Measurements from ENCODE around the gene IDNK. TPM values are rescaled to one million over a fixed set of nuclear protein-coding genes. Genes with fewer than 3 reads are reported as not detected.
A peak's percentile ranks its signal among the peaks of the same experiment; 100 is the strongest.

The IDNK gene
- total RNA-seq, 1 donor from 2014 or later = 4.5 TPM

GRCh38 chr9:83617299-83617698 lies 5.6 kb upstream of the IDNK start:
- DNase-seq (ENCODE audit: low spot score, unreplicated experiment) = no peak
- Mint-ChIP-seq H3K9me3 (ENCODE audit: low read depth) (no peaks in the 10 kb centered on the region), H3K36me3 (ENCODE audit: insufficient read depth) (no peaks in the 10 kb centered on the region), H3K4me3 (ENCODE audit: low read depth) (no peak overlapping the region), H3K27ac (no peak overlapping the region), H3K27me3 (no peaks in the 10 kb centered on the region), H3K4me1 (ENCODE audit: low read depth) (peaks cover 16% of the 10 kb centered on the region)
- TF ChIP-seq CTCF (IDR thresholded peaks at IDR 0.05; ENCODE audit: unreplicated experiment) = no peak

- TF ChIP-seq CTCF (IDR thresholded peaks at IDR 0.05; ENCODE audit: unreplicated experiment) = peak; percentile 69
- H3K4me3 Mint-ChIP-seq (ENCODE audit: low read depth) = peak overlapping the region; percentile 83
- H3K4me1 Mint-ChIP-seq (ENCODE audit: low read depth) = peaks cover 28% of the 10 kb centered on the region
- peak overlapping the region; percentile 76 for H3K27ac Mint-ChIP-seq
- peaks cover 1% of the 10 kb centered on the region for H3K36me3 Mint-ChIP-seq (ENCODE audit: insufficient read depth)
- H3K9me3 Mint-ChIP-seq (ENCODE audit: low read depth) = no peaks in the 10 kb centered on the region
- DNase-seq (ENCODE audit: low spot score, unreplicated experiment) = no peak
- no peaks in the 10 kb centered on the region for H3K27me3 Mint-ChIP-seq
These were observed 1.9 kb upstream of the IDNK start for GRCh38 chr9:83620841-83621636.

GRCh38 chr9:83622433-83622938 lies 457 bp upstream of the IDNK start:
- Mint-ChIP-seq H3K27ac (peak overlapping the region; percentile 95), H3K4me3 (ENCODE audit: low read depth) (peak overlapping the region; percentile 83), H3K9me3 (ENCODE audit: low read depth) (no peaks in the 10 kb centered on the region), H3K4me1 (ENCODE audit: low read depth) (peaks cover 23% of the 10 kb centered on the region), H3K27me3 (no peaks in the 10 kb centered on the region), H3K36me3 (ENCODE audit: insufficient read depth) (peaks cover 4% of the 10 kb centered on the region)
- TF ChIP-seq CTCF (IDR thresholded peaks at IDR 0.05; ENCODE audit: unreplicated experiment) = no peak
- DNase-seq (ENCODE audit: low spot score, unreplicated experiment) = no peak

GRCh38 chr9:83623679-83624076 lies 735 bp downstream of the IDNK start:
- Mint-ChIP-seq H3K4me1 (ENCODE audit: low read depth) (peaks cover 21% of the 10 kb centered on the region), H3K4me3 (ENCODE audit: low read depth) (peak overlapping the region; percentile 83), H3K27me3 (no peaks in the 10 kb centered on the region), H3K36me3 (ENCODE audit: insufficient read depth) (peaks cover 4% of the 10 kb centered on the region), H3K9me3 (ENCODE audit: low read depth) (no peaks in the 10 kb centered on the region), H3K27ac (peak overlapping the region; percentile 95)
- DNase-seq (ENCODE audit: low spot score, unreplicated experiment) = no peak
- no peak for TF ChIP-seq CTCF (IDR thresholded peaks at IDR 0.05; ENCODE audit: unreplicated experiment)

GRCh38 chr9:83625178-83625577 lies 2.2 kb downstream of the IDNK start:
- Mint-ChIP-seq H3K27ac (no peak overlapping the region), H3K27me3 (no peaks in the 10 kb centered on the region), H3K4me1 (ENCODE audit: low read depth) (peaks cover 21% of the 10 kb centered on the region), H3K4me3 (ENCODE audit: low read depth) (no peak overlapping the region), H3K9me3 (ENCODE audit: low read depth) (no peaks in the 10 kb centered on the region), H3K36me3 (ENCODE audit: insufficient read depth) (peaks cover 9% of the 10 kb centered on the region)
- no peak for TF ChIP-seq CTCF (IDR thresholded peaks at IDR 0.05; ENCODE audit: unreplicated experiment)
- no peak for DNase-seq (ENCODE audit: low spot score, unreplicated experiment)

All from progenitor cell of endocrine pancreas (in vitro differentiated cells).